HG02763 (cell line): Measurements from ENCODE around the gene GRIN2A.

ENCODE experiments used
- ATAC-seq: cut with Tn5 transposase; IDR thresholded peaks from one replicate; pipeline ENCODE4 v1.9.1; 2021; ENCODE audit warnings: mild to moderate bottlenecking, moderate library complexity; ENCODE audit not compliant: unreplicated experiment

Gene GRIN2A

DNA sequence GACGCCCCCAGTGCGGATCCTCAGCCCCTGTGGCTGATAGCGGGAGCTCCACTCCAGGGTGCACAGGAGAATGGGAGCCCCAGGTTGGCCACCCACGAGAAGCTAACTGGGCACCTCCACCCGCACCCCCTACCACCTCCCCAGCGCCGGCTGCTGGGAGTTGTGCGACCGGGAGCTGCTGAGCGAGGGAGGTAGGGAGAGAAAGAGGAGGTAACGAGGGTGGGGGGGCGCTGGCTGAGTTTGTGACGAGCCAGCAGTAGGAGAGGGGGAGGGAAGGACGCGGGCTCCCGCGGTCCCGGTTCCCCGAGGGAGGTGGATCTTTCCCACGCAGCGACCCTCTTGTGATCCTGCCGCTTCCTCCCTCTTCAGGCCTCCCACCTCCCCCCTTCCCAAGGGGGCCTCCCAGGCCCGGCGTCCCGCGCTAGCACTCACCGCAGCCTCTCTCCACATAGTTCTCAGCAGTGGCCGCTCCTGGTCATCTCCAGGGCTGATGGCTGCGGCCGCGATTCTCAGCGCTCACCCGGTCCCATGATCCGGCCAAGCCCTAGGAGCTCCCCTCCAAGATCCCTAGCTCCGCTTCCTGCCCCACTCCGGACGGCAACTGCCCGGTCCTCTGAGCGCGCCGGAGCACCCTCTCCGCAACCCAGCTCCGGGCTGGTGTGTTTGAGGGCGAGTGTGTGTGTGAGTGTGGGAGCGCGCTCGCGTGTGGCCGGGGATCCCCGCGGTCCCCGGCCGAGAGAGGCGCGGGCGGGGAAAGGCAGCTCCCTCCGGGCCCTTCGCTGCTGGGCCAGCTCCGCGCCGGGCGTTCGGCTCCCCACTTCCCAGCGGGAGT lies at the start of gene GRIN2A:
GRIN2A (minus strand) TSS at position 207 of the 832 bp plus-strand sequence. CDS start 2,017 bp downstream, outside the sequence.
- ATAC-seq = no peak

DNA sequence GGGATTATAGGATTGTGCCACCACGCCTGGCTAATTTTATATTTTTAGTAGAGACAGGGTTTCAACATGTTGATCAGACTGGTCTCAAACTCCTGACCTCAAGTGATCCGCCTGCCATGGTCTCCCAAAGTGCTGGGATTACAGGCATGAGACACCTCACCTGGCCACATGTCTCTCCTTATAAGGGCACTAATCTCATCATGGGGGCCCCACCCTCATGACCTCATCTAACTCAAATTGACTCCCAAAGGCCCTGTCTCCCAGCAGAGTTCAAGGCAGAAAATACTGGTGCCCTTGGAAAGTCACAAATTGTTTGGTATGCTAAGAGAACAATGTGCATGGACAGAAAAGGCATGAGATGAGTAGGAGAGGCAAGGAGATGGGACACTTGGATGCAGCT lies 49.3 kb upstream of the GRIN2A start:
- ATAC-seq = no peak

GRCh38 chr16:10228779-10229178 lies 46.6 kb upstream of the GRIN2A start:
- no peak for ATAC-seq

DNA sequence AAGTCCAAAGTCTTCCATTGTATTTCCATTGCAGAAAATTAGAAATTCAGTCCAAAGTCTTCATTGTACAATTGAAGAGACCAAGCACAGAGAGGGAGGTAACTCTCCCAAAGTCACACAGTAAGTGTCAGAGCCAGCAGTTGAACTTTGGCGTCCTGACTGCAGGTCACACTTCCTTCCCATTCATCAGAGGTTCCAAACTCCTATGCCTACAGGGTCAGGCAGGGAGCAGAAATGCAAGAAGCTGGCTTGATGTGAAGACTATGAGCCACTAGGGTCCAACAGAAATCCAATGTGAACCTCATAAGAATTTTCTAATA lies 44.7 kb upstream of the GRIN2A start:
- no peak for ATAC-seq

GRCh38 chr16:10226141-10226986 lies 44.1 kb upstream of the GRIN2A start:
- no peak for ATAC-seq

DNA sequence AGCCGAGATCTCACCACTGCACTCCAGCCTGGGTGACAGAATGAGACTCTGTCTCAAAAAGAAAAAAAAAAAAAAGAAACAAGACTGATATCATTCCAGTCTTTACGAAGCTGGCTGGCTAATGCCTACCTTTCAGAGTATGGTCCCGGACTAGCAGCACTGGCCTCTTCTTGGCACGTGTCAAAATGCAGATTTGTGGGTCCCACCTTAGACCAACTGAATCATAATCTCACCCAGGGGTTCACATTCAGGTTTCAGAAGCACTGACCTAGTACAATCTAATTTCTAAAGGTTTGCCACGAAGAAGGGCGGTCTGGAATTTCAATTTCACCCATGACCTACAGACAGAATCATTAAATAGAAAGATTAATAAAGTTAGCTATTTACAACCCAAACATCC lies 43.4 kb upstream of the GRIN2A start:
- ATAC-seq = no peak

- ATAC-seq = no peak
Observed at GRCh38 chr16:10224850-10225249, 42.6 kb upstream of the GRIN2A start.

DNA sequence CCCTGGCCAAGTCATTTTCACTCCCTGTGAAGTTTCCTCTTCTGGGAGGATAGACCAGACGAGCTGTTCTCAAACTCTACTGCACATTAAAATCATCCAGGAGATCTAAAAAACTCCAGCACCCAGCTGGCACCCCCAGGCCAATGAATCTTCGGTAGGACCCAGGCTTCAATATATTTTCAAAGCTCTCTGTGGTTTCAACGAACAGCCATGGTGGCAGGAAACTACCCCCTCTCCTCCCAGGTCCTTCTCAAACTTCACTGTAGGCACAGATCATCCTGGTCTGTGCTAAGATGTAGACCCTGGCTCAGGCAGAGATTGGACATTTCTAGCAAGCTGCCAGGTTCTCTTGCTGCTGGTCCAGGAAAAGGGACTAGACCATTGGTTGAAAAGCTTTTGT lies 38.7 kb upstream of the GRIN2A start:
- ATAC-seq = no peak

DNA sequence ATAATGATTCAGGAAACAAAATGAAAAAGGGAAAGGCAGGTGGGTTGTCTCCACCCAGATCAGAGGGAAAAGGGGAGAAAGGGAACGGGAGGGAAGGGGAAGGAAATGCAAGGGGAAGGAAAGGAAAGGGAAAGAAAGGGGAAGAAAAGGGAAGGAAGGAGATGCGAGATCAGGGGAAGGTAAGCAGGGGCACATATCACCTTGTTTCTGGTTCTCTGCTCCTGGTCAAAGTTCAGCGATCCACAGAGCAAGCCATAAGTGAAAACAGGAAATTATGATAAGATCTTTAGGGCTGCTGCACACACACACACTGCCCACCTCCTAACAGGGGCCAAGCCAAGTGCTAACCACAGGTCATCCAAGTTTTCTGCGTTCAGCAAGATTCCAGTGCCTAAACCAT lies 37.5 kb upstream of the GRIN2A start:
- no peak for ATAC-seq

GRCh38 chr16:10218490-10219206 lies 36.4 kb upstream of the GRIN2A start:
- no peak for ATAC-seq

- no peak for ATAC-seq
Observed at GRCh38 chr16:10213748-10214147, 31.5 kb upstream of the GRIN2A start.

- no peak for ATAC-seq
Observed at GRCh38 chr16:10210944-10211343, 28.7 kb upstream of the GRIN2A start.

DNA sequence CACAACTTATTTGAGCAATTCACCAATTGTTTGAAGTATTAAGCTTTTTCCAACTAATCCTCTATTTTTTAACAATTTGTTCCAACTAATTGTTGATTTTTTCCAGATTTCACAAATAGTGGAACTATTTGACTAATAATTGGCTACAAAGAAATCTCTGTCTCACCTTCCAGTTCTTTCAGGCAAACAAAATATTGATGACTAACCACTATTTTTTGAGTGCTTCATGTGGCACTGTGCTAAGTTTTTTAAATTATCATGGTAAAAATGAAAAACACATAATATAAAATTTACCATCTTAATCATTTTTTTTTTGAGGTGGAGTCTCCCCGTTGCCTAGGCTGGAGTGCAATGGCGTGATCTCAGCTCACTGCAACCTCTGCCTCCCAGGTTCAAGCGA lies 24.6 kb upstream of the GRIN2A start:
- no peak for ATAC-seq

DNA sequence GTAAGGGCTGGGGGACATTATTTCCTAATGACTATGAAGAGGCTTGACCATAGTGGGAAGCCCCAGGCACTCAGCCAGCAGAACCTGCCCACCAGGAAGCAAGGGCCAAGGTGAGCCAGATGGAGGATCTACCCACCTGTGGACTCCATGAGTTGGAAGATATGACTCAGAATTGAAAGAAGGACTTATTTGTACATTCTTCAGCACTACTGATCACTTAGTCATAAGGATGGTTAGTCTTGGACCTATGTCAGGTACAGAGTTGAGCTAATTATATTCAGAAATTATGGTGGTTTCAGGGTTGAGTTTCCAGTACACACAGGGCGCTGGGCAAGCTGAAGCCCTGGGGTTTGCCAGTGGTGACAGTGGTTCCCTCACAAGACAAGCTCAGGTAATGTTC lies 24.0 kb upstream of the GRIN2A start:
- no peak for ATAC-seq

GRCh38 chr16:10205688-10206087 lies 23.5 kb upstream of the GRIN2A start:
- no peak for ATAC-seq

GRCh38 chr16:10202649-10203048 lies 20.4 kb upstream of the GRIN2A start:
- no peak for ATAC-seq

GRCh38 chr16:10200637-10201586 lies 18.7 kb upstream of the GRIN2A start:
- ATAC-seq = no peak

- ATAC-seq = no peak
Observed at GRCh38 chr16:10196999-10197398, 14.8 kb upstream of the GRIN2A start.

DNA sequence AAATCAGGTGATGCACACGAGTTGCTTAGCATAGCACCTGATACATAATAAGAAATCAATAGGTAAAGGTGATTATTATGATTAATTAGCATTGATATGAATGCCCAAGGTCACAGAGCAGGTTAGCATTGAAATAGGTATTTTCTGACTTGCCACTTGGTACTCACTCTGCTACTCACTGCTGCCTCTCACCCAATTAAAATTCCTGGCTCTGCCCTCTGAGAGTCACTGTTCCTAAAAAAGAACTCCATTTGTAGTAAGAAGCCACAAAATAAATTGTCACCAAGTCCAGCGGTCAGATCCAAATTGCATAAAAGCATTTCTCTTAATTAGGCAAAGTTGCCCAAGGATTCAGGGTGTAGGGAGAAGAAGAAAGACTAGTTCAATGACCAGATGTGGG lies 8.9 kb upstream of the GRIN2A start:
- ATAC-seq = no peak

- no peak for ATAC-seq
Observed at GRCh38 chr16:10189861-10190390, 7.7 kb upstream of the GRIN2A start.
